AG04449 (cell line): ENCODE data around the gene PAH.

ENCODE experiments used
- CTCF ChIA-PET: fragments of 350-600 bp; formaldehyde crosslinking; extraction: SDS; loops from one replicate; lab custom pipeline; 2021; ENCODE audit warnings: antibody characterized with exemption; lab: Yijun Ruan, JAX
- POLR2A ChIA-PET: fragments of 400-600, 350-600 bp; formaldehyde crosslinking; extraction: SDS; loops from one replicate; lab custom pipeline; 2020; ENCODE audit warnings: antibody characterized with exemption, inconsistent platforms; lab: Yijun Ruan, JAX
- DNase-seq: peaks from one replicate; pipeline ENCODE4 v3.0.0-alpha.2; 2010; ENCODE audit warnings: low read depth, low spot score
- H3K4me3 ChIP-seq: 2 replicates; pipeline ENCODE4 v1.5.1; 2011; ENCODE audit warnings: low read depth, mild to moderate bottlenecking, control low read depth, low read length
- TF ChIP-seq, protein P1 (sequence below): IDR thresholded peaks from one replicate; pipeline ENCODE4 v1.5.1; 2011; ENCODE audit warnings: mild to moderate bottlenecking, moderate library complexity, low read length, control low read depth, inconsistent platforms; ENCODE audit not compliant: insufficient read depth; ENCODE audit errors: missing control alignments

The PAH gene

DNA sequence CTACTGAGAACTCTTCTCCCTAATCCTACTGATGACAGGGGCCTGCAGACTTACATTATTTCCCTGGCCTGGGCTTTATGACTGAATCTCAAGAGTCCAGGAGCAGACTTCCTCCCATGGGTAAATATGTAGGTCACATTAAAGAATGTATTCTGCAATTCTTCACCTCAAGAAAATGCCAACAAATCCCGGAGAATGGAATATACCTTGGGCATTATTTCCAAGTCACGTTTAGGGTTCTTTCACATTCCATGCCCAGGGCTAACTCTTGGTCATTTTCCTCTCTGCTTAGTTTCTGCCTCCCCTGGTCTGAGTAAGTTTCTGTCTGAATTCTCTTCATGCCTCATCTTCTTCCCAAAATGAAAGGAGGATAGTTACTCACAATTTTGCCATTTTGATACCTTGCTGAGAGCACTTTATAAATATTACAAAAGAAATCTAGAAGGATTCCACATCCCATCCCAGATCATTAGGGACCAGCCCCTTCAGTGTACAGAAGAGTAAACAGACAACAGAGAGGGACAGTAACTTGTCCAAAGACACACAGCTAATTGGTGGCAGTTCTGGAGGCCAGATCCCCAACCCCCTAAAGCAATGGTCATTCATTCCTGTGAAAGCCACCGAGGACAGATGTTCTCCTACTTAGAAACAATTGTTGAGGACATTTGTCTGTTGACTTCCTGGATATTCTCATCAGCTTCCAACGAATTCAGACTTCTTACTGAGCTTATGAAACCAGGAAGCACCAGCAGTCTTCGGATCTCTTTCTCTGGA, 605 bp downstream of the PAH start:
- H3K4me3 ChIP-seq: no peak overlapping the region
- CTCF ChIA-PET: no interaction called here
- DNase-seq: no peak
- POLR2A ChIA-PET: no interaction called here
- TF ChIP-seq, protein P1, sequence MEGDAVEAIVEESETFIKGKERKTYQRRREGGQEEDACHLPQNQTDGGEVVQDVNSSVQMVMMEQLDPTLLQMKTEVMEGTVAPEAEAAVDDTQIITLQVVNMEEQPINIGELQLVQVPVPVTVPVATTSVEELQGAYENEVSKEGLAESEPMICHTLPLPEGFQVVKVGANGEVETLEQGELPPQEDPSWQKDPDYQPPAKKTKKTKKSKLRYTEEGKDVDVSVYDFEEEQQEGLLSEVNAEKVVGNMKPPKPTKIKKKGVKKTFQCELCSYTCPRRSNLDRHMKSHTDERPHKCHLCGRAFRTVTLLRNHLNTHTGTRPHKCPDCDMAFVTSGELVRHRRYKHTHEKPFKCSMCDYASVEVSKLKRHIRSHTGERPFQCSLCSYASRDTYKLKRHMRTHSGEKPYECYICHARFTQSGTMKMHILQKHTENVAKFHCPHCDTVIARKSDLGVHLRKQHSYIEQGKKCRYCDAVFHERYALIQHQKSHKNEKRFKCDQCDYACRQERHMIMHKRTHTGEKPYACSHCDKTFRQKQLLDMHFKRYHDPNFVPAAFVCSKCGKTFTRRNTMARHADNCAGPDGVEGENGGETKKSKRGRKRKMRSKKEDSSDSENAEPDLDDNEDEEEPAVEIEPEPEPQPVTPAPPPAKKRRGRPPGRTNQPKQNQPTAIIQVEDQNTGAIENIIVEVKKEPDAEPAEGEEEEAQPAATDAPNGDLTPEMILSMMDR: no peak

DNA sequence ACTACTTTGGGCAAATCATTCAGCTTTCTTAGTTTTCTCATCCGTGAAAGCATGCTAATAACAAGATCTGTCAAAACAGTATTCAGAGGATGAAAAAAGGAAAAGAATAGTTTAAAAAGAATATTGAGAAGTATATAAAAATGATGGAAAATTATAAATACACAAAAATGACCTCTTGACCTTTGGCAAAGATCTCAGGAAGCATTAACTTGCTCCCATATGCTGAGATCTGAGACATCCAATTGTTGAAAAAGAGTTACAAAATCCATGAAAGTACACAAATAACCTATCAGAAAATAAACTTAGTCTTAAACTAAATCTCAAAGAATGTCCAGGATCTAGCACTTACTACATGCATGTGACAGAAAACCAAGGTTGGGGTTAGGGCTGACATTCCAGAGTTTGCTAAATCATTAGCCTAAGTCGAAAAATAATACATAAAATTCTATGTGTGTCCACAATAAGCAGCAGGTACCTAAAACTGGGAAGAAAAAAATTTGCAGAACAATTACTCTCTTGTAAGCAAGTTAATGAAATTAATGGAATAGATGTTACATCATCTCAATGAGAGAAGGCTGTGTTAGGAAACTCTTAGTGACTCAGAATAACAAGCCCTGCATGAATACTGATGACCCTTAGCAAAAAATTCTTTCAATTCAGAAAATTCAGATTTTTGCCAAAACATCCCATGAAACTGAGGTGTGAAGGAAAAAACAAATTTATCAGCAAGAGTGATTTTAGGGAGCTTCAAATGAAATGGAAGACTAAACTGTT, 3.4 kb downstream of the PAH start:
- DNase-seq: no peak
- ChIA-PET POLR2A (no interaction called here), CTCF (interaction anchor here (1.7 kb wide), 1 partner anchor 30 kb away, joined by 3 read pairs; no protein-coding TSS in a partner anchor)
- TF ChIP-seq, protein P1: no peak
- no peak overlapping the region for H3K4me3 ChIP-seq

DNA sequence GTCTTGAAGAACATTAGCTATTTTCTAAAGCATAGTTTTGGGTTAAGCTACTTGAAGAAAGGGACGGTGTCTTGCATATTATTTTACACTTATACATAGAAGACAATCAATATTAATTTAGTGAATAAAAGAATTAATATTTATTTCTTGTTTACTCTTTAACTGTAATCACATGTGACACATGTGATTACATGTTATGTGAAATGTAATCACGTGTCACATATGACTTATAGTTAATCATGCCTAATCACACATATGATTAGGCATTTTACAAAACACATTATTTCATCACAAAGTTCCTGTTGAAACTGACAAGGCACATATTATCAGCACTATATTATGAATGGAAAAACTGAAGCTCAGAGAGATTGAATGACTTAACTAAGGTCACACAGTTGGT, 4.8 kb downstream of the PAH start:
- TF ChIP-seq, protein P1: no peak
- ChIA-PET CTCF (interaction anchor here (1.7 kb wide), 1 partner anchor 29 kb away, joined by 3 read pairs; no protein-coding TSS in a partner anchor), POLR2A (no interaction called here)
- no peak for DNase-seq
- H3K4me3 ChIP-seq: no peak overlapping the region

DNA sequence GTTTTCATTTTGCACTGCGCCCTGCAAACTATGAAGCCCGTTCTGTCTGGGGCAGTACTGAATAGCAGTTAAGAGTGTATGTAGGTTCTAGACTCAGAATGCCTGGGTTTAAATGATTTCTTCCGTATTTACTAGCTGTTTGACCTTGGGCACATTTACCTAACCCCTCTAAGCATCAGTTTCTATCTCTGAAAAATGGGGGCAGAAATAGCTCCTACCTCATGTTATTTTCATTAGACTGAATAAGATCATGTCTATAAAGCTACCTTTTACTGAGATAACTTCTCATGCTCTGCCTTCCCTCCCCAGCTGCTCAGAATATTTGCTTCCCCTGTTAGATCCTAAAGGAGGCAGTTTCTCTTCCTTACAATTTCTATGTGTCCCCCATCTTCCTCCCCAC, 5.7 kb downstream of the PAH start:
- CTCF ChIA-PET: no interaction called here
- TF ChIP-seq, protein P1: no peak
- no peak for DNase-seq
- POLR2A ChIA-PET: no interaction called here
- H3K4me3 ChIP-seq: no peak overlapping the region

DNA sequence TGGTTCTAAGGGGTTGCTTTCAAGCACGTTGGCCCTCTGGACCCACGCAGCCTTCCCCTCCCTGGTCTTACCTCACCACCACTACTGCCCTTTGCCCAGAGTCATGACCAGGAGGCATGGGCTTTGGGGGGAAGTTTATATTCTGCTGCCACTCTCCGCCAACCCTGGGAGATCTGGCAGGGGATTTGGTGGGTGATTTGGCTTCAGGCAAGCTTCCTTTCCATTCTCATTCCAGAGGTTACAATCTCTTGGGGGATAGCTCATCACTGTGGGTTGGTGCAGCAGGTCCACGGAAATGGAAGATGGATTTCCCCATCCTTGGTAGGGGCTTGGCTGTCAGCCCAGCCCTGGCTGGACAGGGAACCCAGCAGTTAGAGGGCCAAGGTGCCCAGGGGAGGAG, 6.3 kb downstream of the PAH start:
- POLR2A ChIA-PET: no interaction called here
- CTCF ChIA-PET: no interaction called here
- no peak for DNase-seq
- TF ChIP-seq, protein P1: no peak
- H3K4me3 ChIP-seq: no peak overlapping the region

DNA sequence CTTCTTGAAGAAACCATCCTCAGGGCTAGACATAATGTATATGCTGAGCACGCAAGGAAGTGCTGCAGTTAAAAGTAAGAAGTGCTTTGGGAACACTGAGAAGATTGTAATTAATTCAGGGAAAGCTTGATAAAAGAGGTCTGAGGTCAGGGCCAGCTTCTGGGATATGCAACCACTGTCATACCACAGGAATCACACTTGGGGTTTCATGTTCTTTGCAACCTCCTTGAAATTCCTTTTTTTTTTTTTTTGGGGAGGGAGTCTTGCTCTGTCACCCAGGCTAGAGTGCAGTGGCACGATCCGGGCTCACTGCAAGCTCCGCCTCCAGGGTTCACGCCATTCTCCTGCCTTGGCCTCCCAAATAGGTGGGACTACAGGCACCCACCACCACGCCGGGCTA, 6.9 kb downstream of the PAH start:
- TF ChIP-seq, protein P1: no peak
- H3K4me3 ChIP-seq: no peak overlapping the region
- no peak for DNase-seq
- CTCF ChIA-PET: no interaction called here
- POLR2A ChIA-PET: no interaction called here
